ENCODE data around the gene ASRGL1.

Gene ASRGL1

DNA sequence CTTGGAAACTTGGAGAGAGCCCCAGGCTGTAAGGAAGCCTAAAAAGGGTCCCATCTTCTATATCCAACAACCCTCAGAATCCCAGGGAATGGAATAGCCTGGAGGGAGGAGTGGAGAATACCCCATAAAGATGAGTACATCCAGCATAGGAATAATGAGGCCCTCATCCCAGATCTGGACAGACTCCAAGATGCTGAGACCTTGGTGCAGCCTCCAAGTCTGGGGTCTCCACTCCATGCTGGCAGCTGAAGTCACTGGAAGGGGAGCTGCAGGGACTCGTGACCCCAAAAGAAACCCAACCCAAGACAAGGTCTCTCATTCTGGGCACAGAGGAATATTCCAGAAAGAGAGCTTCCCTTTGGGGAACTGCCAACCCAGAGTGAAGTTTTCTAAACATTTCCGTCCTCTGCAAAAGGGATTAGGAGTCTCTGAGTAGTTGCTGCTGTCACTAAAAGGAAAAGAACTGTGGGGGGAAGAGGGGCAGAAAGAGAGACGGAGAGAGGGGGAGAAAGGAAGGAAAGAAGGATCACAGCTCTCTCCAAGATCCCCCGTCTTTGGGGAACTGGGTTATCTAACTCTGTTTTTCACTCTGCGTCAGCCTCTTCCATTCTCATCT, 82.2 kb downstream of the ASRGL1 start:
- DNase-seq, result no peak

- DNase-seq, result no peak
Observed at GRCh38 chr11:62419943-62420342, 82.7 kb downstream of the ASRGL1 start.

GRCh38 chr11:62420882-62421281, 83.6 kb downstream of the ASRGL1 start:
- DNase-seq, result no peak

- DNase-seq, result no peak
Observed at GRCh38 chr11:62421996-62422395, 84.7 kb downstream of the ASRGL1 start.

GRCh38 chr11:62423012-62423411, 85.8 kb downstream of the ASRGL1 start:
- DNase-seq, result no peak

- DNase-seq, result no peak
Observed at GRCh38 chr11:62427630-62428233, 90.5 kb downstream of the ASRGL1 start.

- no peak for DNase-seq
Observed at GRCh38 chr11:62428871-62429560, 91.8 kb downstream of the ASRGL1 start.

DNA sequence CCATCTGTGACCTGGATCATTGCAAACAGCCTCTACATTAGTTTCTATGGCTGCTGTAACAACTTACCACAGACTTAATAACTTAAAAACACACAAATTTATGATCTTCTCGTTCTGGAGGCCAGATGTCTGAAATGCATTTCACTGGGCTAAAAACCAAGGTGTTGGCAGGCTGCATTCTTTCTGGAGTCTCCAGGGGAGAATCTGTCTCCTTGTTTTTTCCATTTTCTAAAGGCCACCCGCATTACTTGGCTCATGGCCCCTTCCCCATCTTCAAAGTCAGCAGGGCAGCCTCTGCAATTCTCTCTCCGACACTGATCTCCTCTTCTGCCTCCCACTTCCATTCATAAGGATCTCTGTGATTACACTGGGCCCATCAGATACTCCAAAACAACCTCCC, 93.2 kb downstream of the ASRGL1 start:
- DNase-seq, result no peak

DNA sequence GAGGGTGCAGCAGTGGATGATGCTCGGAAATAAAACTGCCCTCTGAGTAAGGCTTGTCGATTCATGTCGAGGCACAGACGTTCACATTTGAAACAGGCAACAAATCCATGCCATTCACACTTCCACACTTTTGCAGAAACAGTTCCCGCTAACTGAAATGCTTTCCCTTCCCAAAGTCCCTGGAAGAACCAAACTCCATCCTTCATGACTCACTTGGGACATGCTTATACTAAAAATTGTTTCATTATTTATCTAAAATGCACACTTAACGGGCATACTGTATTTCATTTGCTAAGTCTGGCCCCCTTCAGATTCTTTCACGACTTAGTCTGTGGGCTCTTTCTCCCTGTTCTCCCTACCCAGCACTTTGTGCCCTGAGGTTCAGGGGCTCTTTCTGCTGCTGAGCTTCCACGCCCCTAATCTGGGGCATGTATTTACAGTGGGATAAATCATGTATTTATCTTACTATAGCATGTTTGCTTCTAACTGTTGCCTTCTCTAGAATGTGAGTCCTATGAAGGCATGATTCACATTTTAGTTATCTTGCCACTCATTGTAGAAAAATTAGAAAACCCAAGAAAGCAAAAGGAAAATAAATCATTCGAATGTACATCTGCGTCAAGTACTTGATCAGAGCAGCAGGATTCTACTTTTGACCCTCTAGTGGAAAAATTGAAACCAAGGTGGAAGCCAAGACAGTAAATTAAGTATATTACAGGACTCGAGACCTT, 94.1 kb downstream of the ASRGL1 start:
- DNase-seq, result no peak

- DNase-seq, result no peak
Observed at GRCh38 chr11:62432695-62433094, 95.4 kb downstream of the ASRGL1 start.

DNA sequence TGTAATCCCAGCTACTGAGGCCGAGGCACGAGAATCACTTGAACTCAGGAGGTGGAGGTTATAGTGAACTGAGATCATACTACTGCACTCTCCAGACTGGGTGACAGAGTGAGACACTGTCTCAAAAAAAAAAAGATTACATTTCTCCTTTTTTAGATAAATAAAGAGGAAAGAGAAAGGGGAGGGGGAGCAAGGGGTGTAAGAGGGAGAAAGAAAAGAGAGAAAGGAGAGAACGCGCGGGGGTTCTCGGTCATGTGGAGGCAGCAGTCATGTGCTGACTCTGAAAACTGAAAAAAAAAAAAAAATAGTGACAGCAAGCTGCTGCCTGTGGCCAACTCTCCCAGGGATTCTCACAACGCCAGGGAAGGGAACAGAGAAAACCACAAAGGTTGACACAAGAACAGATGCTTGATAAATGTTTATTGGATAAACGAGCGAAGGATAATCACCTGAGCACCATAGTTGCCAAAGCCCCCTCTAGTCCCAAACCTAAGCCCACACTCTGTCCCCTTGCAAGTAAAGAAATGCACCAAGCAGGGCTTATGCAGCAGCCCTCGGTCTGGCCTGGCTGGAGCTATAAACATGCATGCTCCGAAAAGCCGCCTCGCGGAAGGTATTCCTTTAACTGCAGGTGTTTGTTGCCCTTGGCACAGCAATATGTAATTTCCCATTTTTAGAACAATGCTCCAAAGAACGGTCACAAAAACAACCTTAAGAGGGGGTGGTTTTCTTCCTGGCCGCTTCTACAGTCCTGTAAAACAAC, 96.1 kb downstream of the ASRGL1 start:
- DNase-seq, result no peak

- DNase-seq, result no peak
Observed at GRCh38 chr11:62433904-62434276, 96.6 kb downstream of the ASRGL1 start.

GRCh38 chr11:62435846-62436660, 98.8 kb downstream of the ASRGL1 start:
- no peak for DNase-seq

DNA sequence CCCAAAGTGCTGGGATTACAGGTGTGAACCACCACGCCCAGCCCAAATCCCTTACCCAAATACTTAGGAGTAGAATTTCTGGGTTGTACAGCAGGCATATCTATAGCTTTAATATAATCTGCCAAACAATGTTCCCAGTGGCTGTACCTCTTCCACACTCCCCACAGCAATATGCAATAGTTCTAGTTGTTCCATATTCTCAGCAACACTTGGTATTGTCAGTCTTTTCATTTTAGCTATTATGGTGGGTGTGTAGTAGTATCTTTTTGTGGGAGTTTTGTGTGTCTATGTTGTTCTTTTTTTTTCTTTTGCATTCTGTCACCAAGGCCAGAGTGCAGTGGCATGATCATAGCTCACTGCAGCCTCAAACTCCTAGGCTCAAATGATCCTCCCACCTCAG, 100.4 kb downstream of the ASRGL1 start:
- no peak for DNase-seq

- no peak for DNase-seq
Observed at GRCh38 chr11:62438641-62439040, 101.4 kb downstream of the ASRGL1 start.

DNA sequence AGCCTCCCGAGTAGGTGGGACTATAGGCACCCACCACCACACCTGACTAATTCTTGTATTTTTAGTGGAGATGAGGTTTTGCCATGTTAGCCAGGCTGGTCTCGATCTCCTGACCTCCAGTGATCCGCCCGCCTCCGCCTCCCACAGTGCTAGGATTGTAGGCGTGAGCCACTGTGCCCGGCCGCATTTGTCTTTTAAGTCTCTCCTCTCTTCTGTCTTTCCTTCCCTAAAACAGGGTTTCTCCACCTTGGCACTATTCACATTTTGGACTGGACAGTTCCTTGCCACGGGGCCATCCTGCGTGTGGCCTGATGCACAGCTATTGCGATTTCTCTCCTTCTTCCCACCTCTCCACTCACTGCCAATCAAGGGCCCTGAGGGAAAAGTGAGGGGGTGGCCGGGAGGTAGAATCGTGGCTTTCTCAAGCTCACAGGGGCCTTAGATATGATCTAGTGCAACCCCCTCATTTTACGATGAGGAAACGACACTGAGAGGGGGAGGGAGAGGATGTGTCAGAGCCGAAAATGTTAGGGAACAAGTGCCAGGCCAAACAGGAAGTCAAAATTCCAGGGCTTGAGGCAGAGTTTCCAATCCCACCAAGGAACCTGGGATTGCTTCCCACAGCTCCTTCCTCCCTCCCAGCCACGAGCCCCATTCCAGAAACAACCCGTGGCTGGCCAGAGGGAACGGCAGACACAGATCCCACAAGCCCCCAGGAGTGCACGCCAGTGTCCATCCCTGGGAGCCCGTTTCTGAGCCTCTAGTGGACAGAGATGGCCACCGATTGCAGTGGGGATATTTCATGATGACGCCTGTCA, 102.7 kb downstream of the ASRGL1 start:
- DNase-seq, result no peak
